GM13976 (cell line): ENCODE data around the gene MTUS2.

Source experiments
- DNase-seq: peaks from one replicate; pipeline ENCODE4 v3.0.0; 2012; ENCODE audit warnings: low spot score
- CTCF ChIP-seq: IDR thresholded peaks from 2 replicates; pipeline ENCODE4 v1.5.1; 2012; ENCODE audit warnings: borderline replicate concordance, mild to moderate bottlenecking; ENCODE audit not compliant: insufficient read depth; ENCODE audit errors: extremely low read depth, missing control alignments, control extremely low read depth
- in situ Hi-C: fragments of 300-500 bp; cut with MboI; formaldehyde crosslinking; loops from one replicate; pipeline ENCODE4 v1.12.0; 2022; ENCODE audit warnings: low sequenced_read_pairs, mixed read lengths, inconsistent platforms; ENCODE audit not compliant: unreplicated experiment

Gene MTUS2

GRCh38 chr13:29520671-29521070 lies 700.5 kb downstream of the MTUS2 start:
- in situ Hi-C loops, result no loop called here
- no peak for TF ChIP-seq CTCF
- no peak for DNase-seq

GRCh38 chr13:29521336-29521735 lies 701.2 kb downstream of the MTUS2 start:
- in situ Hi-C loops, result no loop called here
- DNase-seq, result no peak
- TF ChIP-seq CTCF, result no peak

GRCh38 chr13:29522044-29522685 lies 702.0 kb downstream of the MTUS2 start:
- TF ChIP-seq CTCF, result no peak
- no peak for DNase-seq
- in situ Hi-C loops, result no loop called here

- no peak for DNase-seq
- in situ Hi-C loops, result no loop called here
- no peak for TF ChIP-seq CTCF
Observed at GRCh38 chr13:29523199-29523961, 703.2 kb downstream of the MTUS2 start.

GRCh38 chr13:29524176-29524575 lies 704.0 kb downstream of the MTUS2 start:
- in situ Hi-C loops, result no loop called here

GRCh38 chr13:29524641-29525040 lies 704.5 kb downstream of the MTUS2 start:
- DNase-seq, result no peak
- in situ Hi-C loops, result no loop called here
- TF ChIP-seq CTCF, result no peak

More at GRCh38 chr13:29524176-29524575, 704.0 kb downstream of the MTUS2 start:
- DNase-seq, result no peak
- no peak for TF ChIP-seq CTCF
